ENCODE data around the gene MXRA8.

The MXRA8 gene

GRCh38 chr1:1325288-1326074 lies 32.9 kb downstream of the MXRA8 start:
- H3K4me3 ChIP-seq (replicated peaks; ENCODE audit: low read depth, low read length), result peak overlapping the region; percentile 96
- no peak for TF ChIP-seq CTCF (IDR thresholded peaks at IDR 0.05; ENCODE audit: insufficient read depth, low read length, poor library complexity, severe bottlenecking)
- no peak for DNase-seq (ENCODE audit: extremely low read depth, insufficient read length)
- H3K27me3 ChIP-seq (replicated peaks; ENCODE audit: control insufficient read depth, insufficient read depth, low read length), result no peaks in the 10 kb centered on the region
- peaks cover 9% of the 10 kb centered on the region for H3K36me3 ChIP-seq (ENCODE audit: control insufficient read depth, insufficient read depth, low read length)

GRCh38 chr1:1324524-1325287 lies 33.6 kb downstream of the MXRA8 start, which contains the start of the genes CPTP and INTS11:
Gene CPTP (plus strand): TSS chr1:1324802. CDS start chr1:1326911, 2,109 bp downstream.
Gene INTS11 (minus strand): TSS chr1:1324660. CDS start chr1:1324608, 52 bp downstream.
- no peak for TF ChIP-seq CTCF (IDR thresholded peaks at IDR 0.05; ENCODE audit: insufficient read depth, low read length, poor library complexity, severe bottlenecking)
- Histone ChIP-seq H3K27me3 (replicated peaks; ENCODE audit: control insufficient read depth, insufficient read depth, low read length) (no peaks in the 10 kb centered on the region), H3K36me3 (ENCODE audit: control insufficient read depth, insufficient read depth, low read length) (peaks cover 16% of the 10 kb centered on the region), H3K4me3 (replicated peaks; ENCODE audit: low read depth, low read length) (peak within 1 kb of the TSS; percentile 96)
- DNase-seq (ENCODE audit: extremely low read depth, insufficient read length), result peak; percentile 93

GRCh38 chr1:1324084-1324523 lies 34.3 kb downstream of the MXRA8 start:
- no peaks in the 10 kb centered on the region for H3K27me3 ChIP-seq (replicated peaks; ENCODE audit: control insufficient read depth, insufficient read depth, low read length)
- no peak for DNase-seq (ENCODE audit: extremely low read depth, insufficient read length)
- H3K36me3 ChIP-seq (ENCODE audit: control insufficient read depth, insufficient read depth, low read length), result peaks cover 16% of the 10 kb centered on the region
- peak overlapping the region; percentile 94 for H3K4me3 ChIP-seq (replicated peaks; ENCODE audit: low read depth, low read length)
- TF ChIP-seq CTCF (IDR thresholded peaks at IDR 0.05; ENCODE audit: insufficient read depth, low read length, poor library complexity, severe bottlenecking), result no peak

GRCh38 chr1:1322952-1323351 lies 35.4 kb downstream of the MXRA8 start:
- DNase-seq (ENCODE audit: extremely low read depth, insufficient read length), result no peak
- Histone ChIP-seq H3K36me3 (ENCODE audit: control insufficient read depth, insufficient read depth, low read length) (peaks cover 19% of the 10 kb centered on the region), H3K4me3 (replicated peaks; ENCODE audit: low read depth, low read length) (no peak overlapping the region; the same call in 1 of the 2 replicates), H3K27me3 (replicated peaks; ENCODE audit: control insufficient read depth, insufficient read depth, low read length) (no peaks in the 10 kb centered on the region)
- TF ChIP-seq CTCF (IDR thresholded peaks at IDR 0.05; ENCODE audit: insufficient read depth, low read length, poor library complexity, severe bottlenecking), result no peak

GRCh38 chr1:1322418-1322817 lies 35.9 kb downstream of the MXRA8 start:
- Histone ChIP-seq H3K27me3 (replicated peaks; ENCODE audit: control insufficient read depth, insufficient read depth, low read length) (no peaks in the 10 kb centered on the region), H3K4me3 (replicated peaks; ENCODE audit: low read depth, low read length) (no peak overlapping the region), H3K36me3 (ENCODE audit: control insufficient read depth, insufficient read depth, low read length) (peaks cover 17% of the 10 kb centered on the region)
- DNase-seq (ENCODE audit: extremely low read depth, insufficient read length), result no peak
- TF ChIP-seq CTCF (IDR thresholded peaks at IDR 0.05; ENCODE audit: insufficient read depth, low read length, poor library complexity, severe bottlenecking), result no peak
